ENCODE measurements around the gene LENG8. TPM values are rescaled to one million over a fixed set of nuclear protein-coding genes. Genes with fewer than 3 reads are reported as not detected.

LENG8 gene
- total and polyA plus RNA-seq, 4 donors, result 6.9 to 46.7 (median 18.7) TPM

DNA sequence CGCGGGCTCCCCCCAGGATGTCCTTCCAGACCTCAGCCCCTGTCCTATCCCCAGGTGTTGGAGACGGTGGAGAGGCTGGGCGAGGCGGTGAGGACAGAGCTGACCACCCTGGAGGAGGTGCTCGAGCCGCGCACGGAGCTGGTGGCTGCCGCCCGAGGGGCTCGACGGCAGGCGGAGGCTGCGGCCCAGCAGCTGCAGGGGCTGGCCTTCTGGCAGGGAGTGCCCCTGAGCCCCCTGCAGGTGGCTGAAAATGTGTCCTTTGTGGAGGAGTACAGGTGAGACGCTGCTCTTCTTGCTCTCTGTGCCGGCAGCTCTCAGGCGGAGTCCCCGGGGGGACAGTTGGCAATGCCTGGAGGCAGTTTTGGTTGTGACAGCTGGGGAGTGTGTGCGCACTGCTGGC is 26.9 kb upstream of the LENG8 start:
- 53% methylated on average over 20 of the region's 20 CpGs for WGBS
- H3K36me3 ChIP-seq (ENCODE audit: control insufficient read depth in 4 of 4, insufficient read depth in 3 of 4, low read depth in 1 of 4, low read length in 3 of 4), result no peaks in the 10 kb centered on the region
- TF ChIP-seq, protein P1, sequence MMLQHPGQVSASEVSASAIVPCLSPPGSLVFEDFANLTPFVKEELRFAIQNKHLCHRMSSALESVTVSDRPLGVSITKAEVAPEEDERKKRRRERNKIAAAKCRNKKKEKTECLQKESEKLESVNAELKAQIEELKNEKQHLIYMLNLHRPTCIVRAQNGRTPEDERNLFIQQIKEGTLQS (IDR thresholded peaks at IDR 0.05), result no peak
- TF ChIP-seq, protein P2, sequence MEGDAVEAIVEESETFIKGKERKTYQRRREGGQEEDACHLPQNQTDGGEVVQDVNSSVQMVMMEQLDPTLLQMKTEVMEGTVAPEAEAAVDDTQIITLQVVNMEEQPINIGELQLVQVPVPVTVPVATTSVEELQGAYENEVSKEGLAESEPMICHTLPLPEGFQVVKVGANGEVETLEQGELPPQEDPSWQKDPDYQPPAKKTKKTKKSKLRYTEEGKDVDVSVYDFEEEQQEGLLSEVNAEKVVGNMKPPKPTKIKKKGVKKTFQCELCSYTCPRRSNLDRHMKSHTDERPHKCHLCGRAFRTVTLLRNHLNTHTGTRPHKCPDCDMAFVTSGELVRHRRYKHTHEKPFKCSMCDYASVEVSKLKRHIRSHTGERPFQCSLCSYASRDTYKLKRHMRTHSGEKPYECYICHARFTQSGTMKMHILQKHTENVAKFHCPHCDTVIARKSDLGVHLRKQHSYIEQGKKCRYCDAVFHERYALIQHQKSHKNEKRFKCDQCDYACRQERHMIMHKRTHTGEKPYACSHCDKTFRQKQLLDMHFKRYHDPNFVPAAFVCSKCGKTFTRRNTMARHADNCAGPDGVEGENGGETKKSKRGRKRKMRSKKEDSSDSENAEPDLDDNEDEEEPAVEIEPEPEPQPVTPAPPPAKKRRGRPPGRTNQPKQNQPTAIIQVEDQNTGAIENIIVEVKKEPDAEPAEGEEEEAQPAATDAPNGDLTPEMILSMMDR (IDR thresholded peaks at IDR 0.05; ENCODE audit: low read depth, low read length, missing input control), result no peak
- TF ChIP-seq RXRA (IDR thresholded peaks at IDR 0.05), result no peak
- TF ChIP-seq RAD21 (IDR thresholded peaks at IDR 0.05), result no peak
- TF ChIP-seq NR2F2 (IDR thresholded peaks at IDR 0.05), result no peak
- TF ChIP-seq GABPA (IDR thresholded peaks at IDR 0.05 in 1 of 2, conservative IDR thresholded peaks at IDR 0.05 in 1 of 2), result no peak
- TF ChIP-seq FOXA2 (IDR thresholded peaks at IDR 0.05), result no peak
- TF ChIP-seq, protein P3, sequence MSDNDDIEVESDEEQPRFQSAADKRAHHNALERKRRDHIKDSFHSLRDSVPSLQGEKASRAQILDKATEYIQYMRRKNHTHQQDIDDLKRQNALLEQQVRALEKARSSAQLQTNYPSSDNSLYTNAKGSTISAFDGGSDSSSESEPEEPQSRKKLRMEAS (IDR thresholded peaks at IDR 0.05), result no peak
- no peak for TF ChIP-seq TAF1 (conservative IDR thresholded peaks at IDR 0.05)
- TF ChIP-seq EGR1 (IDR thresholded peaks at IDR 0.05; ENCODE audit: low read depth in 2 of 2), result no peak
- TF ChIP-seq HNF4G (IDR thresholded peaks at IDR 0.05), result no peak
- no peak for TF ChIP-seq JUND (IDR thresholded peaks at IDR 0.05)
- TF ChIP-seq, protein P4, sequence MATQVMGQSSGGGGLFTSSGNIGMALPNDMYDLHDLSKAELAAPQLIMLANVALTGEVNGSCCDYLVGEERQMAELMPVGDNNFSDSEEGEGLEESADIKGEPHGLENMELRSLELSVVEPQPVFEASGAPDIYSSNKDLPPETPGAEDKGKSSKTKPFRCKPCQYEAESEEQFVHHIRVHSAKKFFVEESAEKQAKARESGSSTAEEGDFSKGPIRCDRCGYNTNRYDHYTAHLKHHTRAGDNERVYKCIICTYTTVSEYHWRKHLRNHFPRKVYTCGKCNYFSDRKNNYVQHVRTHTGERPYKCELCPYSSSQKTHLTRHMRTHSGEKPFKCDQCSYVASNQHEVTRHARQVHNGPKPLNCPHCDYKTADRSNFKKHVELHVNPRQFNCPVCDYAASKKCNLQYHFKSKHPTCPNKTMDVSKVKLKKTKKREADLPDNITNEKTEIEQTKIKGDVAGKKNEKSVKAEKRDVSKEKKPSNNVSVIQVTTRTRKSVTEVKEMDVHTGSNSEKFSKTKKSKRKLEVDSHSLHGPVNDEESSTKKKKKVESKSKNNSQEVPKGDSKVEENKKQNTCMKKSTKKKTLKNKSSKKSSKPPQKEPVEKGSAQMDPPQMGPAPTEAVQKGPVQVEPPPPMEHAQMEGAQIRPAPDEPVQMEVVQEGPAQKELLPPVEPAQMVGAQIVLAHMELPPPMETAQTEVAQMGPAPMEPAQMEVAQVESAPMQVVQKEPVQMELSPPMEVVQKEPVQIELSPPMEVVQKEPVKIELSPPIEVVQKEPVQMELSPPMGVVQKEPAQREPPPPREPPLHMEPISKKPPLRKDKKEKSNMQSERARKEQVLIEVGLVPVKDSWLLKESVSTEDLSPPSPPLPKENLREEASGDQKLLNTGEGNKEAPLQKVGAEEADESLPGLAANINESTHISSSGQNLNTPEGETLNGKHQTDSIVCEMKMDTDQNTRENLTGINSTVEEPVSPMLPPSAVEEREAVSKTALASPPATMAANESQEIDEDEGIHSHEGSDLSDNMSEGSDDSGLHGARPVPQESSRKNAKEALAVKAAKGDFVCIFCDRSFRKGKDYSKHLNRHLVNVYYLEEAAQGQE (IDR thresholded peaks at IDR 0.05), result no peak
- no peak overlapping the region for H3K27ac ChIP-seq (ENCODE audit: low read depth in 1 of 2, low read length in 2 of 2)
- no peak overlapping the region for H3K9ac ChIP-seq (ENCODE audit: low read depth in 1 of 2, low read length in 2 of 2)
- H3K4me1 ChIP-seq (ENCODE audit: control insufficient read depth in 4 of 4, insufficient read depth in 4 of 4, low read length in 3 of 4), result no peaks in the 10 kb centered on the region
- no peaks in the 10 kb centered on the region for H3K9me3 ChIP-seq (ENCODE audit: control insufficient read depth in 4 of 4, low read length in 3 of 4)
- no peak for DNase-seq (ENCODE audit: low spot score)
- no peak overlapping the region for H3K4me3 ChIP-seq (ENCODE audit: low read depth in 1 of 3, low read length in 3 of 3)
- H3K27me3 ChIP-seq (ENCODE audit: control insufficient read depth in 4 of 4, insufficient read depth in 4 of 4, low read length in 3 of 4), result peaks cover 0 to 11% (median 6%) of the 10 kb centered on the region in 4 donors

DNA sequence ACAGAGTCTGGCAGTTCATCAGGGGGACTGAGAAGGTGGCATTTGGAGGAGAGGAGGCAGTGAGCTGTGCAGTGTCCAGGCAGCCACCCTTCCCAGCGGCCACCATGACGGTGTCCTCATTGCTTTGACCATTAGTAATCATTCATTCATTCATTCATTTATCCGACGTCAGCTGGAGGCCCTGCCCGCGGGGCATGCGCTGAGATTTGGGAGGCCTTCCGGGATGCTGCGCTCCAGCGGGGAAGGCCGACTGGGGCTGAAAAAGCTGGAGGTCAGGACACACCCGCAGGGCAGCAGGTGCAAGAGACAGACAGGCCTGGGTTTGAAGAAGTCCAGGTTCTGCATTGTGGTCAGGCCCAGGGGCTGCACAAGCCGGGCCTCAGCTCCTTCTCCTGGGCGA is 24.8 kb upstream of the LENG8 start:
- H3K27ac ChIP-seq (ENCODE audit: low read depth in 1 of 2, low read length in 2 of 2), result no peak overlapping the region
- 88% methylated on average over 14 of the region's 14 CpGs for WGBS
- DNase-seq (ENCODE audit: low spot score), result no peak
- peaks cover 0 to 8% (median 2%) of the 10 kb centered on the region in 4 donors for H3K27me3 ChIP-seq (ENCODE audit: control insufficient read depth in 4 of 4, insufficient read depth in 4 of 4, low read length in 3 of 4)
- TF ChIP-seq, protein P3 (IDR thresholded peaks at IDR 0.05), result no peak
- TF ChIP-seq, protein P4 (IDR thresholded peaks at IDR 0.05), result no peak
- no peak for TF ChIP-seq GABPA (IDR thresholded peaks at IDR 0.05 in 1 of 2, conservative IDR thresholded peaks at IDR 0.05 in 1 of 2)
- TF ChIP-seq SP1 (IDR thresholded peaks at IDR 0.05), result no peak
- TF ChIP-seq JUND (IDR thresholded peaks at IDR 0.05), result no peak
- TF ChIP-seq HNF4G (IDR thresholded peaks at IDR 0.05), result no peak
- TF ChIP-seq, protein P1 (IDR thresholded peaks at IDR 0.05), result no peak
- TF ChIP-seq NR2F2 (IDR thresholded peaks at IDR 0.05), result no peak
- TF ChIP-seq YY1 (IDR thresholded peaks at IDR 0.05), result no peak
- TF ChIP-seq, protein P2 (IDR thresholded peaks at IDR 0.05; ENCODE audit: low read depth, low read length, missing input control), result no peak
- TF ChIP-seq FOXA1 (IDR thresholded peaks at IDR 0.05), result no peak
- TF ChIP-seq, protein P5, sequence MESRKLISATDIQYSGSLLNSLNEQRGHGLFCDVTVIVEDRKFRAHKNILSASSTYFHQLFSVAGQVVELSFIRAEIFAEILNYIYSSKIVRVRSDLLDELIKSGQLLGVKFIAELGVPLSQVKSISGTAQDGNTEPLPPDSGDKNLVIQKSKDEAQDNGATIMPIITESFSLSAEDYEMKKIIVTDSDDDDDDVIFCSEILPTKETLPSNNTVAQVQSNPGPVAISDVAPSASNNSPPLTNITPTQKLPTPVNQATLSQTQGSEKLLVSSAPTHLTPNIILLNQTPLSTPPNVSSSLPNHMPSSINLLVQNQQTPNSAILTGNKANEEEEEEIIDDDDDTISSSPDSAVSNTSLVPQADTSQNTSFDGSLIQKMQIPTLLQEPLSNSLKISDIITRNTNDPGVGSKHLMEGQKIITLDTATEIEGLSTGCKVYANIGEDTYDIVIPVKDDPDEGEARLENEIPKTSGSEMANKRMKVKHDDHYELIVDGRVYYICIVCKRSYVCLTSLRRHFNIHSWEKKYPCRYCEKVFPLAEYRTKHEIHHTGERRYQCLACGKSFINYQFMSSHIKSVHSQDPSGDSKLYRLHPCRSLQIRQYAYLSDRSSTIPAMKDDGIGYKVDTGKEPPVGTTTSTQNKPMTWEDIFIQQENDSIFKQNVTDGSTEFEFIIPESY (IDR thresholded peaks at IDR 0.05), result no peak
- H3K4me1 ChIP-seq (ENCODE audit: control insufficient read depth in 4 of 4, insufficient read depth in 4 of 4, low read length in 3 of 4), result no peaks in the 10 kb centered on the region
- H3K4me3 ChIP-seq (ENCODE audit: low read depth in 1 of 3, low read length in 3 of 3), result no peak overlapping the region
- H3K36me3 ChIP-seq (ENCODE audit: control insufficient read depth in 4 of 4, insufficient read depth in 3 of 4, low read depth in 1 of 4, low read length in 3 of 4), result no peaks in the 10 kb centered on the region
- no peak overlapping the region for H3K9ac ChIP-seq (ENCODE audit: low read depth in 1 of 2, low read length in 2 of 2)
- no peaks in the 10 kb centered on the region for H3K9me3 ChIP-seq (ENCODE audit: control insufficient read depth in 4 of 4, low read length in 3 of 4)
